Measurements from ENCODE around the gene TBK1.

GRCh38 chr12:64530566-64530965 lies 78.6 kb downstream of the TBK1 start:
- no peak for TF ChIP-seq CTCF (IDR thresholded peaks at IDR 0.05)
- TF ChIP-seq TEAD4 (CRISPR knock-in tag; IDR thresholded peaks at IDR 0.05), result no peak
- TF ChIP-seq, protein P1, sequence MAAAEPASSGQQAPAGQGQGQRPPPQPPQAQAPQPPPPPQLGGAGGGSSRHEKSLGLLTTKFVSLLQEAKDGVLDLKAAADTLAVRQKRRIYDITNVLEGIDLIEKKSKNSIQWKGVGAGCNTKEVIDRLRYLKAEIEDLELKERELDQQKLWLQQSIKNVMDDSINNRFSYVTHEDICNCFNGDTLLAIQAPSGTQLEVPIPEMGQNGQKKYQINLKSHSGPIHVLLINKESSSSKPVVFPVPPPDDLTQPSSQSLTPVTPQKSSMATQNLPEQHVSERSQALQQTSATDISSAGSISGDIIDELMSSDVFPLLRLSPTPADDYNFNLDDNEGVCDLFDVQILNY (CRISPR knock-in tag; IDR thresholded peaks at IDR 0.05), result no peak
- TF ChIP-seq, protein P2, sequence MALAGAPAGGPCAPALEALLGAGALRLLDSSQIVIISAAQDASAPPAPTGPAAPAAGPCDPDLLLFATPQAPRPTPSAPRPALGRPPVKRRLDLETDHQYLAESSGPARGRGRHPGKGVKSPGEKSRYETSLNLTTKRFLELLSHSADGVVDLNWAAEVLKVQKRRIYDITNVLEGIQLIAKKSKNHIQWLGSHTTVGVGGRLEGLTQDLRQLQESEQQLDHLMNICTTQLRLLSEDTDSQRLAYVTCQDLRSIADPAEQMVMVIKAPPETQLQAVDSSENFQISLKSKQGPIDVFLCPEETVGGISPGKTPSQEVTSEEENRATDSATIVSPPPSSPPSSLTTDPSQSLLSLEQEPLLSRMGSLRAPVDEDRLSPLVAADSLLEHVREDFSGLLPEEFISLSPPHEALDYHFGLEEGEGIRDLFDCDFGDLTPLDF (CRISPR knock-in tag; IDR thresholded peaks at IDR 0.05), result no peak
- TF ChIP-seq ETV6 (CRISPR knock-in tag; IDR thresholded peaks at IDR 0.05), result no peak
- no peak for TF ChIP-seq RELA (CRISPR knock-in tag; IDR thresholded peaks at IDR 0.05; ENCODE audit: borderline replicate concordance)
- no peak for TF ChIP-seq E2F4 (CRISPR knock-in tag; IDR thresholded peaks at IDR 0.05; ENCODE audit: borderline replicate concordance, low read depth)
- no peak for TF ChIP-seq SP1 (CRISPR knock-in tag; conservative IDR thresholded peaks at IDR 0.05)
- TF ChIP-seq MYBL2 (CRISPR knock-in tag; IDR thresholded peaks at IDR 0.05), result no peak
